GM18907 (cell line): ENCODE results near the gene PRUNE2.

ENCODE experiments used
- ATAC-seq: cut with Tn5 transposase; IDR thresholded peaks from one replicate; pipeline ENCODE4 v1.9.1; 2021; ENCODE audit warnings: mild to moderate bottlenecking, moderate library complexity; ENCODE audit not compliant: unreplicated experiment

The PRUNE2 gene

DNA sequence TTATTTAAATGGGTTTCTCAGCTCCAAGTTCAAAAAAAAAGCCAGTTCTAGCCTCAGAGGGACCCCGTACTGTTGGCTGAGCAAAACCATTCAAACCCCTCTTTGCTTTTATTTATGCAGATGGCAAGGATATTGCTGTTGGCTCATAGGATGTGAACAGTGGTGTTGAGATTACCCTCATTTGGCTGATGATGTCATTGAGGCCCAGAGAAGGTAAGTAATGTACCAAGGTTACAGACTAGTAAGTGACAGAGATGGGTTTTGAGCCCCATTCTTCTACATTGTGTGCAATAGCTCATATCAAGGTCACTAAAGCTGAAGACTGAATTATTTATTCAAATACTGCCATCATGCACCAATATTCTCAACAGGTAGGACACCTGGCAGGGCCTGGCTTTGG lies 263.8 kb downstream of the PRUNE2 start:
- no peak for ATAC-seq

DNA sequence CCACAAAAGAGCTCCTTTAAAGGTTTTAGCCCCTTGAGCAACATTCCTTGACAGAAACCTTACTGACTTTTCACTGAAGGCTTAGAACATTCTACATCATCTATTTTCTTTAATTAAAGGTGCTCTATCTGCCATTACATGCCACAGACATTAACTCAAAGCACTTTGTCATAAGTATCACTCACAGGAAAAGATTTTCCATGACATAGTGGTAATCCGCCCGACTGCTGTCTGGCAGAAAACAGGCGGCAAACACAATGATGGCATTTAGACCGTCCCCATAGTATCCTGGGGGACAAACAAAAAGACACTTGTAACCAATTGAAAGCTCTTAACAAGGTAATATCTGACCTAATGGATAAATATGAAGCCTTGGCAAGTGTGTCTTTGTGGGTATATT lies 267.9 kb downstream of the PRUNE2 start:
- ATAC-seq, result no peak

DNA sequence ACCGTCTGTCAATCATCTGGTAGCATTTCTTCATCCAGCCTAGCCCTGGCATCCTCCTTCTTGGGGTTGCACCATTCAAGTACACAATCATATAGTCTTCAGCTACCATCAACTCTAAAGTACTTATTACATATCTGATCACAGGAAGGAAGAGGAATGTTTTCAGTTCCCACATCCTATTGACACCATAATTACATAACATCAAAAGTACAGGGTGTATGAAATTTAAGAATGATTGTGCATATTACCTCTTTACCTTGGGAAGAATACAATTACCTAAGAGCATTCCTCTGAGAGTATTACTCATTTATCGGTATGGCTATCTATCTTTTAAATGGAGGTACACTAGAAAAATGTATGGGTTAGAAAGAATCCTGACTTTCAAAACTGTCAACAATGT lies 268.5 kb downstream of the PRUNE2 start:
- no peak for ATAC-seq

DNA sequence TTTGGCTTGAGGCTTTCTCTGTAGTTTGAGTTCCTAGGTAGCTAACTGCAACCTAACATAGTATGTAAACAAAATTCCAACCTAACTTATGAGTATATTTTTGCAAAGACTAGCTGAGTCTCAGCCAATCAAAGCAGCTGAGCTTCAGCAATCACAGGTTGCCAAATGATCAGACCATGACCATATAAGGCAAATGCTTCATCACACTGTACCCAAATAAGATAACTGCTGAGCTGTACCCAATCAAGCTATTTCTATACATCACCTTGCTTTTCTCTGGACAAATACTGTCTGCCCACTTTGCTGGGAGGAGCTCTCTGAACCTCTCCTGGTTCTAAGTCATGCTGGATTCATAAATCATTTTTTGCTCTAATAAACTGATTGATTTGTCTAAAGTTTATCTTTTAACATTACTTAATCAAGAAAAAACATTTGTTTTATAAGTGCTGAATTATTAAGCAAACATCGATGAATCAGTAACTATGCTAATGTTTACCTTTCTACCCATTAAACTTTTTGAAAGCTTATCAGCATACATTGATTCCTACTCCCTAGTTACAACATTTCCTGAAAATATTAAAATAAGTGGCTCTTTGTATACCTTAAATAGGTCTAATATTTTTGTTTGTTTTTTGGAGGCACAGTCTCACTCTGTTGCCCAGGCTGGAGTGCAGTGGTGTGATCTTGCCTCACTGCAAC lies 271.4 kb downstream of the PRUNE2 start:
- ATAC-seq, result no peak

DNA sequence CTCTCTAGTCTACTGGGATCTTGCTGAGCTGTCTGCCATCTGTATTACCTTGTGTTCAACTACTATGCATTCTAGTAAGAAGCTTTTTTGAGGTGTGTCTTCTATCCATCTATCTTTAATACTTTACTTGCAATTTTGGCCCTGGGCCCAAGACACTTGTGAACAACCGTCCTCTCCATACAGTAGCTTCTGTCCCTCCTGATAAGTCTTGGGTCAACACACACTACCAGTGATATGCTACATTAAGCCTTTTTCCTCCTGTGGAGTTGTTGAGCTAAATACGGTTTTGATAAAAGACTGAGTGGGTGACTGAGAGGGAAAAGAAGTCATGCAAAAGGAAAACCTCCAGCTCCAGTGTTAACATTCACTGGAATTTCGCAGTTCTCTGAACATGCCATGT lies 275.0 kb downstream of the PRUNE2 start:
- ATAC-seq, result no peak

DNA sequence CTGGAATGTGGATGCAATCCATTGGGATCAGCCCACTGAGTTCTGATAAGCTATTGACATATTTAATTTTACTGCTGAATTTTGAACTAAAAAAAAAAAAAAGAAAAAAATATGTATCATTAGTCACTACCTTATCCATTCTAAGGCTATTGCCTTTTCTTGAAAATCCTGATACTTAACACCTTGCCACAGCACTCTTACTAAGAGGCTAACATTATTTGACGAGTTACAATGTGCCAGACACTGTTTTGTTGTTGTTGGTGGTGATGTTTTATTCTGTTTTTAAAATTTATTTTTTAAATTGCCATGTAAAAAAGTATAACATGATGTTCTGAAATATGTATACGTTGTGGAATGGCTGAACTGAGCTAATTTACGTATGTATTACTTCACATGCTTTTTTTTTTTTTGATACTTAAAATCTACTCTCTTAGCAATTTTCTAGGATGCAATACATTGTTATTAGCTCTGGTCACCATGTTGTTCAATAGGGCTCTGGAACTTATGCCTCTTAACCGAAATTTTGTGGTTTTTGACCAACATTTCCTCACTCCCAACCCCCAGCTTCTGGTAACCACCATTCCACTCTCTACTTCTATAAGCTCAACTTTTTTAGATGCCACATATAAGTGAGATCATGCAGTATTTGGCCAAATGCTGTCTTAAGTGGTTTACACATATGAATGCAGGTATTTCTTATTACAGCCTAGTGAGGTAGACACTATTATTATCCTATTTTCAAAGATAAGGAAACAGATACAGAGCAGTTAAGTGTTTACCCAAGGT lies 276.5 kb downstream of the PRUNE2 start:
- ATAC-seq, result no peak

DNA sequence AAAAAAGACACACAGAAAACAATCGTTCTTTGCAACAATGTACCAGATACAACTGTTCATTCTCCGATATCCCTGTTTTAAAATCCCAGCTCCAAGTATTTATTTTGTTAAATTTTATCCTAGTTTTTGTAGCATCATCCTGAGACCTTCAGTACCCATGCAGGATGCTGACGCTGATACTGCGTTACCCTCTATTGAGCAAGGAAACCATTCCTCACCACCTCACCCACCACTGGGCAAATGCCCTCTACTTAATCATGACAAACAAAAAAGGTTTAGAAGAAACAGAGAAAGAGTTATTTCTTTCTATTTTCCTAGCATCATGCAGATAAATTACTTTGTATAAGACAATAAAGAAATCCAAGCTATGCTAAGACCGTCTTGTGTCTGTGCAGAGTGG lies 277.8 kb downstream of the PRUNE2 start:
- ATAC-seq, result no peak

DNA sequence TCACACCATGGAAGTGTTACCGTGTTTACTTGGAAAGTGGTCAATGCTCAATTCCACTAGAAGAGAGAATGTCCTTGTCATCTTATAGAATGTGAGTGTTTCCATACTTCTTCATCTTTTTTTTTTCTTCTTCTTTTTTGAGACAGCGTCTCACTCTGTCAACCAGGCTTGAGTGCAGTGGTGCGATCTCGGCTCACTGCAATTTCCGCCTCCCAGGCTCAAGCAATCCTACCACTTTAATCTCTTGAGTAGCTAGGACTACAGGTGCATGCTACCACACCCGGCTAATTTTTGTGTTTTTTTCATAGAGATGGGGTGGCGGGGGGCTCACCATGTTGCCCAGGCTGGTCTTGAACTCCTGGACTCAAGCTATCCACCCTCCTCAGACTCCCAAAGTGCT lies 278.9 kb downstream of the PRUNE2 start:
- ATAC-seq, result no peak

DNA sequence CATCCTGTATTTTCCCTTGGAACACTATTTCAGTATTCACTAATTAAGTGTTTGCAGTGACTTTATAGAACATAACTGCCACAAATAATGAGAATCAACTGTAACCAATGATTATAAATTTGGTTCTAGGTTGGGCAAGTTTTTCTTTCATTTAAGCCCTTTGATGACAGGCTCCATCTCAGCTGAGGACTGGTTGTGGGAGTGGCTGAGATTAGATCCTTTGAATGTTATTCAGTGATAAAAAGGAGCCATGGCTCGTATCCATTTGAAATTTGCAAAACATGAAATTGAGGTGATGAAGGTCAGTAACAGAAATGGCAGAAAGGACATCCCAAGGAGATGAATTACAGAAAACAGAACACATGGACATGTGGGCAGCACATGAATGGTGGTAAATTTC lies 279.8 kb downstream of the PRUNE2 start:
- no peak for ATAC-seq

DNA sequence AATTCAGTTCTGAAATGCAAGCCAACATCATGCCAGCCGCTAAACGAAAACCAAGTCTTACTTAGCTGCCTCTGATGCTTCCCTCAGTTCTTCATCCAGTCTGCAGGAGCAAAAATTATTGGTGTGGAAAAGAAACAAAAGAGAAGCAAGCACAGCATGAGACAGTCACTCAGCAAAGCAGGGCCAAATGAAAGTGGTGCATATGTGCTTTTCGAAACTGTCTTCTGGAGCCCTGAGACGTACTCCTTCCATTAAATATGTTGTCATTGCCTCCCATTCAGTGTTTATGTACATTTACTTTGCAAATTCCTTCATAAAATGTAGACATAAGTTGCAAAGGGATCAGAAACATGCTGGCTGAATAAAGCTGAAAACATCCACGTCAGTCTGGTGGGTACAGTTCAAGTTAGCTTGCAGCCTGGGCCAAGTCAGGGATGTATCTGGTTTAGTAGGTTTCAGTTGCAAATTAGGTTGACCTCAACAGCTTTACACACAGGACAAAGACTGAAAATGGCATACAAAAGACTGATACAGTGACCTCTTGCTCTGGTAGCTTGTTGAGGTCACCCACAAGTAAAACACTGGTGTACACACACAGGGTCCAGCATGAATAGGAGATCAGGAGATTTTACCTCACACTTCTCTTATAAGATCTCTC lies 281.4 kb downstream of the PRUNE2 start:
- ATAC-seq, result peak; percentile 97

DNA sequence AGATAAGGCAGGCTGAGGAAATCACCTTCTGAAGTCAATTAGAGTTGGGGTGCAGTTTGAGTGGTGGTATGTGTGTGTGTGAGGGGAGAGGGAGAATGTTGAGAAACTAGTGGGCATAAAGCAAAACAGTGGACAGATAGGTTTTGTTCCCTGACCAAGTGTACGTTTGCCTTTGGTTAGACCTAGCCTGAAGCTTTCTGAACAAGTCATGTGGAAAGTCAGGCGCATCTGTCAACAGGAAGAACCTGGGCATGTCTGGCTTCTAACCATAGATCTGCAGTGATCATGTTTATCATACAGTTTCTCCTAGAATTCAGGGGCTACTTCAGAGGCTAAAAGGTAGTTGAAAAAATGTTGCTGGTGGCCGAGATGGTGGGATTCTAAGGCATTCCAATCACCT lies 284.9 kb downstream of the PRUNE2 start:
- ATAC-seq, result no peak

DNA sequence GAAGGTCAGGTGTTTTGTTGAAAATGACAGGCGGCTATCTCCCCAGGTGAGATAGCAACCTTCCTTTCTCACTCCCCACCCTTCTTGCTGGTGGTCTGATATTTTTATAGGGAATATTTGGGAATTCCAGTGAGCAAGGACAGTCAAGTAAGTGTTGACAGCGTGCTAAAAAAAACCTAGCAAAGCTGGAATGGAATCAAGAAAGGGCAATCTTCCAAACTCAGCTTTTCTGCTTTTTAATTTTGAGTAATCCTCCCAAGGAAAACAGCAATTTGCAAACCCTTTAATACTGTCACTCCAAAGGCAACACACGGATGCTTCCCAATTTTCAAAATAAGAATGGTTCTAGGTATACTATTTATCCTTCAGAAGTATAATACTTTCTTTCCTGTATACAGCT lies 285.3 kb downstream of the PRUNE2 start:
- no peak for ATAC-seq

DNA sequence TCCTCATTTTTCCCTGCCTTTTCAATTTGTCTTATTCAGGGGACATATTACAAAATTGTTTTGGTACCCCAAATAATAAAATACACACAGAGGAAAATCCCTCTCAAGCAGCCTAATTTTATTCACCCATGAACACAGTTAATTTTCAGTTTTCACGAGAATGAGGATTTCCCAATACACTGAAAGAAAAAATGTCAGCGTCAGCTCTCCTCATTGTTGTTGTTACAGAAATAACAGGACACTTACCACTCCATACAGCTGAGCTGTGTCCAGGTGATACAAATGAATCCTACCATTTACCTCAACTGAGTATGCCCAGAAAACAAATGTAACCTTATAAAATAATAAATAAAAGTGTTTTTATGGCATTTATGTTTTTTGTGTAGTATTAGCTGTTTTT lies 286.3 kb downstream of the PRUNE2 start:
- ATAC-seq, result no peak

DNA sequence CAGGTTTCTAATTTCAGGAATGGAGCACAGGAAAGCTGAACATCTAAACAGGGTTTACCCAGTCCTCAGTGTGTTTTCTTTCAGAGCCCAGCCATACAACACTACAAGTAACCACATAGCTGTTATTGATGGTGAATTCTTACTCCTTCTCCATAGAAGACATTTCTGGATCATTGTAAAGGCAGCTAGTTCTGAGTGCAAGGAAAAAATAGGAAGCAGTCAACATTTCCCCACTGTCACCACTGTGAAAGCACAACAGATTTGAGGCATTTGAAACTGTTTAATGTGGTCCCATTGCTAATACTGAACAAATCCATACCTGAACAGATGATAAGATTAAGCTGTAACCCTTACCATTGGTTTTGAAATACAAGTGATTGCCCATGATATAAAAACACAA lies 286.7 kb downstream of the PRUNE2 start:
- no peak for ATAC-seq

DNA sequence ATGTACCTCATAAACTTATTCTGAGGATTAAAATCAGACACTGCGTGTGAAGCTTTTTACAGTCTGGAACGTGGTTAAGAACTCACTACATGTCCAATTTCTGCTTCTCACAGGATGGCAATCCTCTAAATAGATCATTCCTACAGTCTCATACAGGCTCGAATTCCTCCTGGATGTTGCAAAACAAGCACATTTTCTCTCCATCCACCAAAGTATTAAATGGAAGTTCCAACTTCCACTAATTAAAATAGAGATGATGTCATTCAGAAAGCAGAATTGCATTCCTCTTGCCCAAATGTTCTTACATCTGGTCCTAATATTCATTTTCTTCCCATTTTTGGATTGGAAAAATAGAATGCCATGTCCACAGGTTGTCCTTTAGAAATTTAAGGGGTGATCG lies 287.2 kb downstream of the PRUNE2 start:
- ATAC-seq, result no peak

DNA sequence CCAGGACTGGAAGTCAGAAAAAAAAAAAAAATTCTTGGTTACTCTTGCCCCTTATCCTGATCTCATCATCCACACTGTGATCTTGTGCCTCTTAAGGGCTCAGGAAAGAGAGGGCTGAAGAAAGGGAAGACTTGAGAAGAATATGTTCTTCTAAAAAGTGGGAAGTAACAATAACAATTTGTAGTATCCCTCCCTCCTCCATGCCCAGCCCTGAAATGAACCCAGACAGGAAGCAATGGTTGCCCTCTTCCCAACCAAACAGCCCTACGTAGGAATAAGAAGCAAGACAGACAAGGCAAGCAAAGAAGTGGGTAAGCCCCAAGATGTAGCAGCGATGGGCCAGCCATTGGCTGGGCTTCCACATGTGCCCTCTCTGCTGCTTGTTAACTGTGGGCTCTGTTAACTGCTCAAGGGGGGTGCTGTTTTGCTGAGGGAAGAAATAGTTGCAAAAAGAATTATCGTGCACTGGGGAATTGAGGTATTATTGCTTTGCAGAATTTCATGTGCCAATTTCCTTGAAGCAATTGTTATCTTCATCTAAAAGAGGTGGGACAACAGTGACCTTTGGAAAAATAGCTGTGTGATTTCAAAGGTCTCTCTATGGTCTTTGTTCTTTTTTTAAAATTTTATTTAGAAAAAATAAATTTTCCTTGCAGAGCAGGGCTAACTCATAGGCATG lies 288.3 kb downstream of the PRUNE2 start:
- ATAC-seq, result no peak

DNA sequence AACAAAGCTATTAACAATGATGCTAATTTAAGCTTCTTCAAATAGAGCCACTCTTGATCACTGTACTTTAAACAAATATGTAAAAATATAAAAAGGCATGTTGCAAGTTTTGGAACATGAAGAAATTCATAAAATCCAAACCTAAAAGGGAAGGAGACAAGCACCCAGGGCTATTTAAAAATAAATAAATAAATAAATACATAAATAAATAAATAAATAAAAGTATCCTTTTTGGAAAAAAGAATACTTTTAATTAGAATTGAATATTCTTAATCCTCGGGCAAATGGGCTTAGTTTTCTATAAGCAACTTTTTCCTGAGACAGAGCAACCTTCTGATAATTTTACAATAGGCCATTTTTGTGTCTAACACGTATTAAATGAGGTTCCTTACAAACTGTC lies 289.1 kb downstream of the PRUNE2 start:
- ATAC-seq, result no peak

DNA sequence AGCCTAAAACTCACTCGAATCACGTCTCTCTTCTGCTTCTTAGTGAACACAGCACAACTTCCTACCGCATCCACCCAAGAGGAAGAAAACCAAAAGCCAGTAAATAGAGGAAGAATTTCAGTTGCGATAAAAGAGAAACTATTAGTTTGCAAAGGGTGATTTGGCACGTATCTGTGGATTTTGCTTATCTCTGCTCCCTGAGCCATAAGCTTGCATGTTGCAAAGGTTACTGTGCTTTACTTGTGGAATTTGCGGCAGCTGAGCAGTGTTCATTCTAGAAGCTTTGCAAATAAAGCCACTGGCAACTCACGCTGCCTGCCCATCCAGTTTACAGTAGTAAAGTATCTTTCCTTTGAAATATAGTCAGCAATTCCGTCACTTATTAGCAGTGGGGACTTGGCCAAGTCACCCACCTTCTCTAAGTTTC lies 290.7 kb downstream of the PRUNE2 start:
- ATAC-seq, result no peak

DNA sequence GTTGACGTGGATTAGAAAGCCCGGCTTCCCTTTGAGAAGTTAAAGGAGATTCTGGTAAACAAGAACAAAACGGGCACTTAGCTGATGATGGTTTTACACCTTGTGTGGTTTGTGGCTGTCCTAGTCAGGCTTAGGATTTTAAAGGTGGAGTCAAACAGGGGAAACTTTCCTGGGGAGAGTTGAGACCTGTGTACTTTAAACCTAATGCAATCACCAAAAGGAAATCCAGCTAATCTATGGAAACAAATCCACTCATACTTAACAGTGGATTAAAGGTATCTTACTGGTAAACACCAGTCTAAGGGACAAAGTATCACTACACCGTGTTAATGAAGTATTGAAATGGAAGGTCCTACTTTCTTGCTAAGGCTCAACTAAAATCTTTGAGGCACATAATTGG lies 291.9 kb downstream of the PRUNE2 start:
- ATAC-seq, result no peak

DNA sequence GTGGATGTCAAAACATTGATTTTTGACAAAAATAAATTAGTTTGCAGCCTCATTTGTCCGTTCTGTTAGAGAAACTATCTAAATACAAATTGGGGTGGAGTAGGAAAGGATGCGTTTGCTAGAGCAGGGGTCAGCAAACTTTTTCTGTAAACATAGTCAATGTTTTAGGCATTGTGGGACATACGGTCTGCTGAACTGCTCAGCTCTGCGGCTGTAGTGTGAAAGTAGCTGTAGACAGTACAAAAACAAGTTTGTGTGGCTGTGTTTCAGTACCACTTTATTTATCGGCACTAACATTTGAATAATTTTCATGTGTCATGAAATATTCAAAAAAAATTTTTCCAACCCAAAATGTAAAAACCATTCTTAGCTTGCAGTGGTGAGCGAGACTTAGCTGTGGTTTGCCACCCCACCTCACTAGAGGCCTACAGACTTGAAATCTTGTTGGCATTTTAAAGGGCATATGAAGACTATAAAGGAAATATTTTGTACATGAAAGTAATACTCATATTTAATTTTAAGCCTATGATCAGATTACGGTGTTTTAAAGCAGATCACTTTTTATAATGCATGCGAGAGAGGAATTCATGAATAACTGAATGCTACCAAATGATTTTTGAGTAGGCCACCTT lies 292.6 kb downstream of the PRUNE2 start:
- no peak for ATAC-seq

DNA sequence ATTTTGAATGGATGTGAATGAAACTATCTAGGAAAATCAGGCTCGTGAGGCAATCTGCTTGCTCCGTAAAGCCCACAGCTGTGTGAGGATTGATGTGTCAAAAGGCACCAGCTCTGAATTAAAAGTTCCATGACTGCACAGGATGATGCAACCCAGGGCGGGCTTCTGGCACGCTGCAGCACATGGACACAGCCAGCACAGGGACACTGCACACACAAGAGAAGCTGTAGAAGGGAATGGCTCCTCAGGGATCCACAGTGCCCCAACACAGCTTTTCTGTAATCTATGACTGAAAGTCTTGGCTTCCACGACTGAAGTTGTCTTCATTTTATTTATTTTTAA lies 295.9 kb downstream of the PRUNE2 start:
- no peak for ATAC-seq
